Stimulated activated effector memory CD8-positive, alpha-beta T cell treated with anti-CD3 and anti-CD28 coated beads, Interleukin-12 subunit alpha, Interleukin-12 subunit beta, amount 100 ng/mL, for 72 hours (primary cell): ENCODE data around the gene KRTAP12-4.
"Not testable (repeated sequence)": the region's sequence is repeated elsewhere in the genome, so short reads cannot be mapped to it uniquely, and the experiment has no call there.

ENCODE experiments used
- ATAC-seq: fragments of 150-1000 bp; cut with Tn5 transposase; 2 replicates; pipeline ENCODE4 v1.10.0; 2021
- DNase-seq, 2 donors: peaks; one replicate each; pipeline ENCODE4 v3.0.0; 2021 to 2022; ENCODE audit warnings: low spot score in 2 of 2
- H3K27ac Mint-ChIP-seq: one replicate; pipeline ENCODE4 v1.8.0; 2022; ENCODE audit warnings: mild to moderate bottlenecking, mixed read lengths
- H3K36me3 Mint-ChIP-seq: one replicate; pipeline ENCODE4 v1.8.0; 2022; ENCODE audit warnings: mild to moderate bottlenecking, mixed read lengths
- H3K4me1 Mint-ChIP-seq: one replicate; pipeline ENCODE4 v1.8.0; 2022; ENCODE audit warnings: mixed read lengths
- H3K4me3 Mint-ChIP-seq: one replicate; pipeline ENCODE4 v1.8.0; 2022; ENCODE audit warnings: mild to moderate bottlenecking, mixed read lengths
- H3K9me3 Mint-ChIP-seq: one replicate; pipeline ENCODE4 v1.8.0; 2022; ENCODE audit warnings: mixed read lengths

Gene KRTAP12-4

DNA sequence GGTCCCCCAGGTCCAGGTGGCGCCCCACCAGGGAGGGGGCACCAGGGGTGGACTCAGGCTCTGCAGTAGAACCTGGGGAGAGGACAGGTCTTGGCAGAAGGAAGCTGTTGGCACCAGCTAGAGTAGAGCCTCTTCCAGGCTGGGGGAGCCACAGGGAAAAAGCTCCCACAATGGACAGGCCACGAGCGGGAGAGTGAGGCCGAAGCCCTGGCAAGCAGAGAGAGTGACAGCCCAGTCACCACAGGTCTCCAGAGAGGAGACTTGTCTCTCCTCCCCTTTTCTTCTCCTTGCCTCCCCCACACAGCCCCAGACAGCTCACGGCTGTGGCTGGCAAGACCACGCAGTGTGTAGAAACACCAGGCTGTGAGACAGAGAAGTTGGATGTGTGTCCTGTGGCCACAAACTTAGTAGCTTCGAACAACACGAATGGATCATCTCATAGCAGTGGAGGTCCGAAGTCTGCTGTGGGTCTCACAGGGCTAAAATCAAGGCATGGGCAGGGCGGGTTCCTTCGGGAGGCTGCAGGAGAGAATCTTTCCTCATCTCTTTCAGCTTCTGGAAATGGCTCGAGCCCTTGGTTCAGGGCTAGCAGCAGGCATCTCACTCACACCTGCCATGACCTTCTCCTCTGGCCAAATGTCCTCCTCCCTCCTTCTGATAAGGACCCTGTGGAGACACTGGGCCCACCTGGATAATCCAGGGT lies 3.3 kb downstream of the KRTAP12-4 start:
- H3K36me3 Mint-ChIP-seq = no peaks in the 10 kb centered on the region
- peaks cover under 1% of the 10 kb centered on the region for H3K9me3 Mint-ChIP-seq
- ATAC-seq (peak; percentile 52), DNase-seq (peak in 1 of 2 donors; percentile 40)
- H3K4me1 Mint-ChIP-seq = peaks cover 44% of the 10 kb centered on the region
- H3K4me3 Mint-ChIP-seq = no peak overlapping the region
- H3K27ac Mint-ChIP-seq = peak overlapping the region; percentile 75

DNA sequence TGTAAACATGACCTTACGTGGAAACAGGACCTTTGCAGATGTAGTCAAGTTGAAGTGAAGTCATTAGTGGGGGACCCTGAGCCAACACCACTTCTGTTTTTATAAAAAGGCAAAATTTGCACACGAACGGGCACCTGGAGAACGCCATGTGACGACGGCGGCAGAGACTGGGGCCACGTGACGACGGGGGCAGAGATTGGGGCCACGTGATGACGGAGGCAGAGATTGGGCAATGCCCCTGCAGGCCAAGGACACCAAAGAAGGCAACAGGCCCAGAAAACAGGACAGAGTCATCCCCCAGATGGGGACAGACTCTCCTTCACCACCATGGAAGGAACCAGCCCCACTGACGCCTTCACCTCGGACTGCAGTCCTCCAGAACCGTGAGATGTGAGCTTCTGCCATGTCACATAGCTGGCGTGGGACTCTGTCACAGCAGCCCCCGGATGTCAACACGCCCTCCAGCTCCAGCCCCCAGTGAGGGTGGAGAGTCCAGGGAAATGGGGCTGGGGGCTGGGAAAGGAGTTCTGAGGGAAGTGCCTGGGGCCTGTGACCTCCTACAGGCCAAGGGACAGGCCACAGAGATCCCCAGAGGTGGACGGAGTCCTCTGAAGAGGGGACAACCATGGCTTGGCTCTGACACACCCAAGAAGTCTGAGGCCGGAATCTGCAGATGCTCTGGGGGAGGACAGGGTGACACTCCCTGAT lies 4.0 kb downstream of the KRTAP12-4 start:
- no peaks in the 10 kb centered on the region for H3K9me3 Mint-ChIP-seq
- DNase-seq = peak in 1 of 2 donors; percentile 35
- H3K4me1 Mint-ChIP-seq = peaks cover 38% of the 10 kb centered on the region
- peak overlapping the region; percentile 75 for H3K27ac Mint-ChIP-seq
- no peak for ATAC-seq
- H3K4me3 Mint-ChIP-seq = no peak overlapping the region
- H3K36me3 Mint-ChIP-seq = no peaks in the 10 kb centered on the region

DNA sequence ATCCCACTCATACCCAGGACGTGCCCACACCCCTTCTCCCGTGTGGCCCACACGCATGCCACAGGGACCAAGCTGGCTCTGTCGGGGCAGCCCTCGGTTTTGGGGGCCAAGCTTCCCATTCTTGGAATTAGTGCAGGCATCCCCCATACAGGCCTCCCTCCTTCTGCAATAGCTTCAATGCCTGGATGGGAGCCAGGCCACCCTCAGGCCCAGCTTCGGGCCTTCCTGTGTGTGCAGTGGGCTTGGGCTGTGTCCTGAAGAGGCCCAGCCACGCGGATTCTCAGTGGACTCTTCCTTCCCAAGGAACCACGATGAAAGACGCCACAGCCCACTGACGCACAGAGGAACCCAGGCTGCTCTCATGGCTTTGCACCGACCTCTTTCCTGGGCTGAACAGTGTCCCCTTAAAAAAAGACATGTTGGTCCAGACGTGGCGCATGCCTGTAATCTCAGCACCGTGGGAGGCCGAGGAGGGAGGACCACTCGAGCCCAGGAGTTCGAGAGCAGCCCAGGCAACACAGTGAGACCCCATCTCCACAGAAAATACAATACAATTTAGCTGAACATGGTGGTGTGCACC lies 4.8 kb downstream of the KRTAP12-4 start:
- Mint-ChIP-seq H3K36me3 (no peaks in the 10 kb centered on the region), H3K27ac (peak overlapping the region; percentile 75), H3K4me3 (no peak overlapping the region), H3K4me1 (peaks cover 30% of the 10 kb centered on the region), H3K9me3 (peaks cover 5% of the 10 kb centered on the region)
- peak in 1 of 2 donors; percentile 40 for DNase-seq
- ATAC-seq = no peak

DNA sequence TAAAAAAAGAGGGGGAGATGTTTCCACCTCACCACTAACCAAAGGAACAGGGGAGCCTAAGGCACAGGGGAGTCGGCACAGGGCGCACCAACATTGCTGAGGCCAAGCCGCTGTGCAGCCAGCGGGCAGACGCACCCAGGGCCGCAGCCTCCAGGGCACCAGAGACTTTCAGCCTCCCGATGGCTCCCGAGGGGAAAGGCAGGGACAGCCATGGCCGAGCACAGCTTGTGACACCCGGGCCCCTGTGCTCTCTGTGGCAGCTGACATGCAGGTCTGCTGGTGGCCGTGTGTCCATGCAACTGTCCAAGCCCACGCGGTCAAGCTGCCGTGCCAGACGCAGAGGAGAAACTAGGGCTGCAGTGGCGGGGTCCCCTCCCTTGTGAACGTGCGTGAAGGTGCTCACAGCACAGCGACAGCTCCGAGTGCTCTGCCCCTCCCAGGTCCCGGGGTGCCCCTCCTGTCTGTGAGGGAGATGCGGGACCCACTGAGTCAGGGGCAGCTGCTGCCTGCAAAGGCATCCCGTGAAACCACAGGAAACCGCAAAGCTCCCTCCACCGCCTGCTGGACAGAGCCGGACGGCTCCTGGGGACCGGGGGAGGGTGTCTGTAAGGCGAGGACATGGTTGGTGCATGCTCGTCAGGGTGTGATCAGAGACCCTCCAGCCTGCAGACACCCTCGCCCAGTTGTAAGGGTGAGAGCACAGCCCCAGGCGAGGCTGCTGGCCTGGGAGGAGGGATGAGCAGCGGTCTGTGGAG lies 5.7 kb downstream of the KRTAP12-4 start:
- no peak for ATAC-seq
- H3K4me3 Mint-ChIP-seq = no peak overlapping the region
- no peak overlapping the region for H3K27ac Mint-ChIP-seq
- H3K36me3 Mint-ChIP-seq = peaks cover 6% of the 10 kb centered on the region
- peak in 1 of 2 donors; percentile 36 for DNase-seq
- peaks cover 21% of the 10 kb centered on the region for H3K4me1 Mint-ChIP-seq
- H3K9me3 Mint-ChIP-seq = peaks cover 10% of the 10 kb centered on the region

DNA sequence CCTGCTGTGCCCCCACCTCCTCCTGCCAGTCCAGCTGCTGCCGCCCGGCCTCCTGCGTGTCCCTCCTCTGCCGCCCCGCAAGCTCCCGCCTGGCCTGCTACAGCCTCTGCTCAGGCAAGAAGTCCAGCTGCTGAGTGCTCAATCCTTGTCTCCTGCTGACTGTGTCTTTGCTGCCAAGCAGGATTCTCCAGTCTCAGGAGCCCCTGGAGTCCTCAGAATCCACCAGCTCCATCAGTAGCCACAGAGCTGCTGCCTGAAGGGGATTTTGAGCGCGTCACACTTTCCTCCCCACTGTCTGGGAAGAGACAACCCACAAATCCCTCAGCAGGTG lies 7.3 kb downstream of the KRTAP12-4 start:
- Mint-ChIP-seq H3K9me3 (peaks cover 13% of the 10 kb centered on the region), H3K4me1 (peaks cover 18% of the 10 kb centered on the region), H3K27ac (no peak overlapping the region), H3K36me3 (peaks cover 6% of the 10 kb centered on the region), H3K4me3 (no peak overlapping the region)
- DNase-seq = peak in 1 of 2 donors; percentile 43
- no peak for ATAC-seq

DNA sequence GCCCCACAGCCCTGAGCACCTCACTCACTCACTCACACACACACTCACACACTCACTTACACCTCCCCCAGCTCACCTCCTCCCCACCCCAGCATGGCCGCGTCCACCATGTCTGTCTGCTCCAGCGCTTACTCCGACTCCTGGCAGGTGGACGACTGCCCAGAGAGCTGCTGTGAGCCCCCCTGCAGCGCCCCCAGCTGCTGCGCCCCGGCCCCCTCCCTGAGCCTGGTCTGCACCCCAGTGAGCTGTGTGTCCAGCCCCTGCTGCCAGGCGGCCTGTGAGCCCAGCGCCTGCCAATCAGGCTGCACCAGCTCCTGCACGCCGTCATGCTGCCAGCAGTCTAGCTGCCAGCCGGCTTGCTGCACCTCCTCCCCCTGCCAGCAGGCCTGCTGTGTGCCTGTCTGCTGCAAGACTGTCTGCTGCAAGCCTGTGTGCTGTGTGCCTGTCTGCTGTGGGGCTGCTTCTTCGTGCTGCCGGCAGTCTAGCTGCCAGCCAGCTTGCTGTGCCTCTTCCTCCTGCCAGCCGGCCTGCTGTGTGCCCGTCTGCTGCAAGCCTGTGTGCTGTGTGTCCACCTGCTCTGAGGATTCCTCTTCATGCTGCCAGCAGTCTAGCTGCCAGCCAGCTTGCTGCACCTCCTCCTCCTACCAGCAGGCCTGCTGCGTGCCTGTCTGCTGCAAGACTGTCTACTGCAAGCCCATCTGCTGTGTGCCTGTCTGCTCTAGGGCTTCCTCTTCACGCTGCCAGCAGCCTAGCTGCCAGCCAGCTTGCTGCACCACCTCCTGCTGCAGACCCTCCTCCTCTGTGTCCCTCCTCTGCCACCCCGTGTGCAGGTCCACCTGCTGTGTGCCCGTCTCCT lies 7.9 kb downstream of the KRTAP12-4 start, which contains the start of gene KRTAP10-11:
TSS of gene KRTAP10-11 (plus strand) at position 49 of the 856 bp plus-strand sequence. CDS start at position 94, 45 bp downstream.
- DNase-seq, ATAC-seq, H3K4me3 Mint-ChIP-seq, H3K27ac Mint-ChIP-seq, H3K36me3 Mint-ChIP-seq: not testable (repeated sequence)
- Mint-ChIP-seq H3K9me3 (peaks cover 14% of the 10 kb centered on the region), H3K4me1 (peaks cover 17% of the 10 kb centered on the region)

DNA sequence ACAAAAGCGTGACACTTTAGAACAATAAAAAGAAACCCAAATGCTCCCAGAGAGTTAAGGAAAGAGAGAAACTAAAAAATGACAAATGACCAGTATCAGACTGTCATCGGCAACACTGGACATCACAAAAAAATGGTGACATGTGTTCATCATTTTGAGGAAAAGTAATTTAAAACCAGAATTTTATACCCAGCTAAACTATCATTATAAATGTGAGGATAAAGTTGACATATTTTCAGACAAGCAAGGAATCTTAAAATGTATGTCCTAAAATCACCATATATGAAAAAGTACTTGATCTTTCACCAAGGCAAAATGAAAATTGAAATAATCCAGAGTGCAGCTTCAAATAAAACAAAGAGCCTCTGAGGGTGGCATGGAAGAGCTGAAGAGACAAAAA lies 9.6 kb downstream of the KRTAP12-4 start:
- no peak for ATAC-seq
- DNase-seq = no peak
- Mint-ChIP-seq H3K27ac (no peak overlapping the region), H3K4me3 (no peak overlapping the region), H3K4me1 (peaks cover 11% of the 10 kb centered on the region), H3K36me3 (peaks cover 6% of the 10 kb centered on the region), H3K9me3 (peaks cover 20% of the 10 kb centered on the region)

DNA sequence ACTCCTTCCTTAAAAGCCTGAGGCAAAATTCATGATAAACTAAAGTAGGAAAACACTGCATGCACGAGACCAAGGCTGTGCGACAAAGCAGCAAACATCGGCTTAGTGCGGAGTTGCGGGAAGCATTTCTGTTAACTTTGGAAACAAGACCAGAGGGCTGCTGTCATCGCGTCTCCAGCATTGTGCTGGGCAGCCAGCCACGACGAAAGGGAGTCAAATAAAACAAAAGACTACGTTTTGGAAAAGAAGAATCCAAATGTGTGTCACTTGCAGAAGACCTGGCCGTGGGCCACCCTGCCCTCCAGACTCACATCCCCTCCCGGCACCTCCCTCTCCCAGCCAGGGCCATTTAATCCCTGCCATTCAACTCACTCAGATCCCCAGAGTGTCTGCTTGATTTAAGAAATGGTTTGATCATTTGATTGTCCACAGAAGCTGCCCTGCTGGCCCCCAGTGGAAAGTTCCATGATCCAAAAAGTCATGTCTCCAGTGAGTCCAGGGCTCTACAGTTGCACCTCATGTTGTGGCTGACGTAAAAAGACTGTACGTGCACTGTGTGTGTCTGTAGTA lies 10.6 kb downstream of the KRTAP12-4 start:
- DNase-seq = peak in 1 of 2 donors; percentile 22
- ATAC-seq = no peak
- H3K4me1 Mint-ChIP-seq = peaks cover 11% of the 10 kb centered on the region
- H3K36me3 Mint-ChIP-seq = peaks cover 6% of the 10 kb centered on the region
- peaks cover 20% of the 10 kb centered on the region for H3K9me3 Mint-ChIP-seq
- no peak overlapping the region for H3K4me3 Mint-ChIP-seq
- H3K27ac Mint-ChIP-seq = no peak overlapping the region

DNA sequence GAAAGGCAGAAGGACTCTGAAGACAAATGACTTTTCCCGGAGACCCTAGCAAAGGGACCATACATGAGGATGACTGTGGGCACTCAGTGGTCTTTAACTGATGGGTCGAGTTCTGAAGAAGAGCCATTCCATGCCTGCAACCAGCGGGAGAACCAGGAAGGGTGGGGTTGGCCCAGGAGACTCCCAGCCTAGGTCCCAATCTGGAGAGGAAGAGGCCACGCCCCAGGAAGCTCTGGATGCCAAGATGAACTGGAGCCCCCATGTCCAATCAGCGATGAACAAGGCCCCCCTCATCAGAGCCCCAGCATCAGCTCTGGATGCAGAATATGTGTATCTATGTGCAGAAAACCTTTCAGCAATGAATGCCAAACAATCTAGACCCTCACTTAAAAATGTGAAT lies 13.7 kb downstream of the KRTAP12-4 start:
- DNase-seq = no peak
- no peak overlapping the region for H3K4me3 Mint-ChIP-seq
- ATAC-seq = no peak
- H3K27ac Mint-ChIP-seq = no peak overlapping the region
- H3K9me3 Mint-ChIP-seq = peaks cover 20% of the 10 kb centered on the region
- H3K36me3 Mint-ChIP-seq = peaks cover 6% of the 10 kb centered on the region
- H3K4me1 Mint-ChIP-seq = peaks cover 10% of the 10 kb centered on the region

DNA sequence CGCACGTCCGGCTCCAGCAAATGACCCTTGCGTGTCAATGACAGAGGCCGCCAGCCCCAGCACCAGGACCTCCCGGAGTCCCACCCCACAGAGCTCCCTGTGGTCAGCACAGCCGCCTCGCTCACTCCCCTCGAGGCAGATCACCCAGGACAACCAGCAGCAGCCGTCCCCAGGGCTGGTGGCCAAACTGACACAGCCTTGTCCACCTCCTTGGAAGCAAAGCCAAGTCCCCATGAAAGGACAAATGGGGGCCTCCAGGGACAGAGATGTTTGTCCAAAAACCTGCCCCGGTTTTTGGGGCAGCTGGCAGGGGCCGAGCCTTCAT lies 15.2 kb downstream of the KRTAP12-4 start:
- H3K27ac Mint-ChIP-seq = no peak overlapping the region
- no peak overlapping the region for H3K4me3 Mint-ChIP-seq
- peaks cover 10% of the 10 kb centered on the region for H3K4me1 Mint-ChIP-seq
- H3K36me3 Mint-ChIP-seq = peaks cover 4% of the 10 kb centered on the region
- DNase-seq = peak in 1 of 2 donors; percentile 35
- no peak for ATAC-seq
- peaks cover 12% of the 10 kb centered on the region for H3K9me3 Mint-ChIP-seq

DNA sequence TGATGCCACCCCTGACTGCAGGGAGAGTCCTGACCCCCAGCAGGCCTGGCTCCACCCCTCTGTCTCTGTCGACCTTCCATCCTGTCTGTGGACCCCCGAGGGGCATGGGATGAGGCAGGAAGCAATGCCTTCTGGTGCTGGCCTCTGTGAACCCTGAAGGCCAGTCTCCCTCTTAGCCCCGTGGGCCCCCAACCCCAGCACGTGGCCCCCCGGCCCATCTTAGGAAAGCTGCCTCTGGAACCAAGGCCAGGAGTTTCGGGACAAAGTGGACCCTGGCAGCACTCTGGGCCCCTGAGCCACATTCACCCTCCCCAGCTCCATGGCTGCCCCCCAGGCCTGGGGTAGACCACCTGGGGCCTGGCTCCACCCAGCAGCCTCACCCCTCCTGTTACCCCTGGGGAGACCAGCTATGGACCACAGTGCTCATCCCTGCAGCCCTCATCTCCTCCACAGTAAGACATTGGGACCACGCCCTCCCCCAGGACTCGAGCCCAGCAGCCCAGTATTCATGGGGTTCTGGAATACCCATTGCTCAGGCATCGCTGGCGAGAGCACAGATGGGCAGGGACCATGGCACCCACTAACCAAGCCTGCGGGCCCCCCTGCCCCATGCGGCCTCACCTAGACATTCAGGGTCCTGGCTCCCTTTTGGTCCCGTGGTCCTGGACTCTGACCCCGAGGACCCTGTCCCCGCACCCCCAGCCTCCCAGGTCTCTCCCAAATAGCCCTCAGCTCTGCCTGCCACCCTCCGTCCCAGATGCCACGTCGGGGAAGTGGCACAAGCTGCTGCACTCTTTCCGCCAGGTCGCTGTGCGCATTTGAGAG lies 15.7 kb downstream of the KRTAP12-4 start:
- peaks cover 10% of the 10 kb centered on the region for H3K9me3 Mint-ChIP-seq
- peak in 1 of 2 donors; percentile 23 for DNase-seq
- H3K36me3 Mint-ChIP-seq, H3K27ac Mint-ChIP-seq, H3K4me3 Mint-ChIP-seq, ATAC-seq, H3K4me1 Mint-ChIP-seq: not testable (repeated sequence)

DNA sequence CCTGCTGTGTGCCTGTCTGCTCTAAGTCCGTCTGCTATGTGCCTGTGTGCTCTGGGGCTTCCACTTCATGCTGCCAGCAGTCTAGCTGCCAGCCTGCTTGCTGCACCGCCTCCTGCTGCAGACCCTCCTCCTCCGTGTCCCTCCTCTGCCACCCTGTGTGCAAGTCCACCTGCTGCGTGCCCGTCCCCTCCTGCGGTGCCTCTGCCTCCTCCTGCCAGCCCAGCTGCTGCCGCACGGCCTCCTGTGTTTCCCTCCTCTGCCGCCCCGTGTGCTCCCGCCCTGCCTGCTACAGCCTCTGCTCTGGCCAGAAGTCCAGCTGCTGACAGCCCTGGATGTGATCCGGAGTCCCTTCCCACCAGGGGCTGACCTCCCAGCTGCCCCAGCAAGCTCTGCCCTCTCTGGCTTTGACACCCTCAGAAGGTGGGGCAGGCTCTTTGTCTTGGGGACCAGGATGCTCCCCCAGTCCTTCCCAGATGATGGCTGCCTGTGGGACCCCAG lies 16.6 kb downstream of the KRTAP12-4 start:
- not testable (repeated sequence) for H3K27ac Mint-ChIP-seq, ATAC-seq, H3K36me3 Mint-ChIP-seq, H3K4me1 Mint-ChIP-seq, H3K4me3 Mint-ChIP-seq
- H3K9me3 Mint-ChIP-seq = peaks cover 12% of the 10 kb centered on the region
- peak in 1 of 2 donors; percentile 18 for DNase-seq

DNA sequence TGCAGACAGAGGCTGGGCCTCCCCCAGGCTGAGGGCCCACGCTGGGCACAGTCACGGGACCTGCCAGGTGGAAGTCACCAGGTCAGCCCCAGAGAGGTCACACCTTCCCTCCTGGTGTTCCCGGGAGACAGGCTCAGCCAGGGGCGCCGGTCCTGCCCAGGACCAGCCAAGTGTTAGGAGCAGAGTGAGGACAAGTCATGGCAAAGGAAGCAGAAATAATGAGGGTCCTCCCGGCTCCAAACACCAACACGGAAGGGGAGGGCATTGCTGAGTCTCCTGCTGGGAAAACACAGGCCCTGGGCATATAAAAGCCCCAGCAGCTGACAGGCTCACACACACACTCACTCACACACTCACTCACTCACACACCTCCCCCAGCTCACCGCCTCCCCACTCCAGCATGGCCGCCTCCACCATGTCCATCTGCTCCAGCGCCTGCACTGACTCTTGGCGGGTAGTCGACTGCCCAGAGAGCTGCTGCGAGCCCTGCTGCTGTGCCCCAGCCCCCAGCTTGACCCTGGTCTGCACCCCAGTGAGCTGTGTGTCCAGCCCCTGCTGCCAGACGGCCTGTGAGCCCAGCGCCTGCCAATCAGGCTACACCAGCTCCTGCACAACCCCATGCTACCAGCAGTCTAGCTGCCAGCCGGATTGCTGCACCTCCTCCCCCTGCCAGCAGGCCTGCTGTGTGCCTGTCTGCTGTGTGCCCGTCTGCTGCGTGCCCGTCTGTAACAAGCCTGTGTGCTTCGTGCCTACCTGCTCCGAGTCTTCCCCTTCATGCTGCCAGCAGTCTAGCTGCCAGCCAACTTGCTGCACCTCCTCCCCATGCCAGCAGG lies 17.2 kb downstream of the KRTAP12-4 start, which contains the start of gene KRTAP10-10:
TSS of gene KRTAP10-10 (plus strand) at position 339 of the 833 bp plus-strand sequence. CDS start at position 401, 62 bp downstream.
- Mint-ChIP-seq H3K4me3 (no peak within 1 kb of the TSS), H3K9me3 (peaks cover 14% of the 10 kb centered on the region), H3K4me1 (peaks cover 10% of the 10 kb centered on the region), H3K36me3 (no peaks in the 10 kb centered on the region), H3K27ac (no peak within 1 kb of the TSS)
- ATAC-seq (no peak), DNase-seq (no peak)
